ENCODE measurements around the gene CHMP5.

- TF ChIP-seq CTCF (conservative IDR thresholded peaks at IDR 0.05 in 1 of 2, IDR thresholded peaks at IDR 0.05 in 1 of 2; ENCODE audit: low read depth in 1 of 2, low read length in 2 of 2), result no peak
- no peak for TF ChIP-seq EZH2 (IDR thresholded peaks at IDR 0.05; ENCODE audit: low read length, missing control alignments)
These were observed 25.6 kb downstream of the CHMP5 start, which contains the start of gene NFX1 for GRCh38 chr9:33290247-33291030.
